Keratinocyte (primary cell): ENCODE measurements around the gene RHBDL2. TPM values are rescaled to one million over a fixed set of nuclear protein-coding genes. Genes with fewer than 3 reads are reported as not detected.
"Not testable (repeated sequence)": the region's sequence is repeated elsewhere in the genome, so short reads cannot be mapped to it uniquely, and the experiment has no call there.

ENCODE experiments used
- DNase-seq: peaks from one replicate; pipeline ENCODE4 v3.0.0-alpha.2; 2011; ENCODE audit warnings: low read depth, missing footprints, low spot score
- FAIRE-seq: peaks from 2 replicates; lab custom pipeline; 2011; peaks lifted over from hg19 to GRCh38; lab: Jason Lieb, UNC
- H2AFZ ChIP-seq: 2 replicates; pipeline ENCODE4 v1.6.0; 2012; ENCODE audit warnings: low read length, control low read depth, inconsistent platforms; ENCODE audit not compliant: control insufficient read depth
- H3K27ac ChIP-seq: 2 replicates; pipeline ENCODE4 v1.5.1; 2011; ENCODE audit warnings: low read length; ENCODE audit not compliant: control insufficient read depth, insufficient read depth
- H3K27me3 ChIP-seq: 3 replicates; pipeline ENCODE4 v1.6.0; 2011; ENCODE audit warnings: low read length; ENCODE audit not compliant: control insufficient read depth, insufficient read depth; ENCODE audit errors: extremely low read depth
- H3K36me3 ChIP-seq, 2 experiments: 2 replicates in 1 of 2; 3 replicates in 1 of 2; pipeline ENCODE4 v1.5.1; 2011; ENCODE audit warnings: low read length in 2 of 2, mild to moderate bottlenecking in 1 of 2; ENCODE audit not compliant: control insufficient read depth in 2 of 2, insufficient read depth in 2 of 2; ENCODE audit errors: extremely low read depth in 1 of 2
- H3K4me1 ChIP-seq: 3 replicates; pipeline ENCODE4 v1.5.1; 2011; ENCODE audit warnings: low read length; ENCODE audit not compliant: control insufficient read depth, insufficient read depth; ENCODE audit errors: extremely low read depth
- H3K4me2 ChIP-seq: 3 replicates; pipeline ENCODE4 v1.6.0; 2011; ENCODE audit warnings: low read depth, low read length; ENCODE audit not compliant: control insufficient read depth, insufficient read depth; ENCODE audit errors: extremely low read depth
- H3K4me3 ChIP-seq, 3 experiments: fragments of 200-600 bp in 1 of 3; sonication (generic) in 1 of 3; 2 replicates in 2 of 3; 3 replicates in 1 of 3; pipeline ENCODE4 v1.5.1; 2011 to 2016; ENCODE audit warnings: low read length in 3 of 3, mild to moderate bottlenecking in 3 of 3, control low read depth in 2 of 3, inconsistent platforms in 1 of 3, low read depth in 1 of 3, mixed read lengths in 1 of 3, mixed run types in 1 of 3, moderate library complexity in 1 of 3; ENCODE audit not compliant: control insufficient read depth in 2 of 3, insufficient read depth in 2 of 3; ENCODE audit errors: extremely low read depth in 1 of 3
- H3K79me2 ChIP-seq: 2 replicates; pipeline ENCODE4 v1.6.0; 2012; ENCODE audit warnings: low read length; ENCODE audit not compliant: control insufficient read depth, insufficient read depth
- H3K9ac ChIP-seq: 3 replicates; pipeline ENCODE4 v1.6.0; 2011; ENCODE audit warnings: low read length; ENCODE audit not compliant: control insufficient read depth, insufficient read depth; ENCODE audit errors: extremely low read depth
- H3K9me1 ChIP-seq: 3 replicates; pipeline ENCODE4 v1.6.0; 2011; ENCODE audit warnings: low read length; ENCODE audit not compliant: control insufficient read depth, insufficient read depth; ENCODE audit errors: extremely low read depth
- H3K9me3 ChIP-seq: 2 replicates; pipeline ENCODE4 v1.5.1; 2012; ENCODE audit warnings: low read depth, low read length; ENCODE audit not compliant: control insufficient read depth
- H4K20me1 ChIP-seq: 3 replicates; pipeline ENCODE4 v1.6.0; 2011; ENCODE audit warnings: low read length; ENCODE audit not compliant: control insufficient read depth, insufficient read depth; ENCODE audit errors: extremely low read depth
- EZH2 ChIP-seq: IDR thresholded peaks from one replicate; pipeline ENCODE4 v1.6.1; 2012; ENCODE audit warnings: inconsistent platforms, mild to moderate bottlenecking, low read length, moderate library complexity
- dilution Hi-C: fragments of 300-500 bp; cut with MboI; formaldehyde crosslinking; loops from one replicate; pipeline ENCODE4 v1.7.0; 2020; ENCODE audit warnings: low sequenced_read_pairs; ENCODE audit not compliant: extremely low pct_ligation_motif_present
- polyA plus RNA-seq, 5 experiments: library from polyadenylated mRNA; depleted of rRNA in 3 of 5; stranded (reverse) in 3 of 5; stranded (forward) in 1 of 5; unstranded in 1 of 5; fragments of >200 nt; gene quantifications; 1 replicate in 1 of 5; 2 replicates in 3 of 5; 3 replicates in 1 of 5; pipeline versions ENCODE4 v1.2.1 to v1.2.3, GENCODE V29; 2011 to 2012; ENCODE audit warnings: missing spikeins in 2 of 5, low read depth in 1 of 5, low replicate concordance in 1 of 5
- TF ChIP-seq, protein P1 (sequence below), 3 experiments: IDR thresholded peaks in 1 of 3; conservative IDR thresholded peaks in 1 of 3; optimal IDR thresholded peaks in 1 of 3; 2 replicates in 2 of 3; 3 replicates in 1 of 3; pipeline versions ENCODE3 to v1.5.1; 2011; ENCODE audit warnings: low read length in 3 of 3, mild to moderate bottlenecking in 3 of 3, moderate library complexity in 2 of 3, control low read depth in 1 of 3, inconsistent platforms in 1 of 3; ENCODE audit not compliant: insufficient read depth in 2 of 3; ENCODE audit errors: extremely low read depth in 1 of 3

RHBDL2 gene
- polyA plus RNA-seq, 1 donor (not counting 4 experiments of a cell fraction or from before 2014, with no cell fraction given): 7.9 TPM

DNA sequence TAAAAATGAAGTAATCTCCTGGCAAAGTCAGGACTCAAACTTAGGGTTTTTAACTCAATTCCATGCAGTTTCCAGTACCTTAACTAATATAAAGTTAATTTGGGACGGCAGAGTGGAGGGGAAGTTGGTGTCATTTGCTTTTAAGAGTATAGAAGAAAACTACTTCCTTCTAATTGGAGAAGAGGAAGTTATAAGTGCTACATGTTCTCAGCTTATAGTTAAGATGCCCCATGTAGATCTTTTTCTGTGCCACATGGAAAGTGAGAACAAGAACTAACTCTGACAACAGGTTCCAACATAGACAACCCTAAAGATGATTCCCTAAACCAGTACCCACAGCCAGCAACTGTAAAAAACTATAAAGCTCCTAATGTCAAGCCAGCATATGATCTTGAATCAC lies 93.6 kb downstream of the RHBDL2 start:
- Histone ChIP-seq H3K27ac (no peak overlapping the region), H3K9me3 (no peaks in the 10 kb centered on the region), H3K9ac (no peak overlapping the region), H3K4me3 (no peak overlapping the region), H2AFZ (no peak overlapping the region), H3K4me1 (no peaks in the 10 kb centered on the region), H3K79me2 (peaks cover 4% of the 10 kb centered on the region), H3K27me3 (no peaks in the 10 kb centered on the region), H3K9me1 (no peaks in the 10 kb centered on the region), H3K36me3 (peaks cover 6 to 18% of the 10 kb centered on the region in 2 experiments), H4K20me1 (no peaks in the 10 kb centered on the region), H3K4me2 (no peak overlapping the region)
- DNase-seq: no peak
- FAIRE-seq: no peak
- TF ChIP-seq, protein P1, sequence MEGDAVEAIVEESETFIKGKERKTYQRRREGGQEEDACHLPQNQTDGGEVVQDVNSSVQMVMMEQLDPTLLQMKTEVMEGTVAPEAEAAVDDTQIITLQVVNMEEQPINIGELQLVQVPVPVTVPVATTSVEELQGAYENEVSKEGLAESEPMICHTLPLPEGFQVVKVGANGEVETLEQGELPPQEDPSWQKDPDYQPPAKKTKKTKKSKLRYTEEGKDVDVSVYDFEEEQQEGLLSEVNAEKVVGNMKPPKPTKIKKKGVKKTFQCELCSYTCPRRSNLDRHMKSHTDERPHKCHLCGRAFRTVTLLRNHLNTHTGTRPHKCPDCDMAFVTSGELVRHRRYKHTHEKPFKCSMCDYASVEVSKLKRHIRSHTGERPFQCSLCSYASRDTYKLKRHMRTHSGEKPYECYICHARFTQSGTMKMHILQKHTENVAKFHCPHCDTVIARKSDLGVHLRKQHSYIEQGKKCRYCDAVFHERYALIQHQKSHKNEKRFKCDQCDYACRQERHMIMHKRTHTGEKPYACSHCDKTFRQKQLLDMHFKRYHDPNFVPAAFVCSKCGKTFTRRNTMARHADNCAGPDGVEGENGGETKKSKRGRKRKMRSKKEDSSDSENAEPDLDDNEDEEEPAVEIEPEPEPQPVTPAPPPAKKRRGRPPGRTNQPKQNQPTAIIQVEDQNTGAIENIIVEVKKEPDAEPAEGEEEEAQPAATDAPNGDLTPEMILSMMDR (optimal IDR thresholded peaks at IDR 0.05 in 1 of 3, IDR thresholded peaks at IDR 0.05 in 1 of 3, conservative IDR thresholded peaks at IDR 0.05 in 1 of 3; ENCODE audit: extremely low read depth in 1 of 3, insufficient read depth in 2 of 3, low read length in 3 of 3): no peak
- TF ChIP-seq EZH2: no peak
- dilution Hi-C loops: no loop called here

DNA sequence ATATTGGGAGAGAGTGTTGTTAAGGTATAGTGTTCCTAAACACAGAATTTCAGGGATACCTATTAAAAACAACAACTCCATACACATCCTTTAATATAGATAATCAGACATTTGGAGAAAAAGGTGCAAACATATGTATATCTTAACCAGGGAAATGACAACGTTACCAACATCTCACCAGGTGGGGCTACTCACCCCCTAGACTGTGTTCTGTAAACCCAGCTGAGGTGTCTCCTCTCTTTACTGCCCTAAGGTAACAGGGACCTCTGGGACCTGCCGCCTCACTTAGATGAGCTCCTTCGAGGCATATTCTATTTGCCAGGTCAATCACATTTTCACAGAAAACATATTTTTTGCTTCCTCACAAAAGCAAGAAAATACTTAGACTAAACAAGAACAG lies 95.4 kb downstream of the RHBDL2 start:
- no peaks in the 10 kb centered on the region for H3K4me1 ChIP-seq
- FAIRE-seq: no peak

DNA sequence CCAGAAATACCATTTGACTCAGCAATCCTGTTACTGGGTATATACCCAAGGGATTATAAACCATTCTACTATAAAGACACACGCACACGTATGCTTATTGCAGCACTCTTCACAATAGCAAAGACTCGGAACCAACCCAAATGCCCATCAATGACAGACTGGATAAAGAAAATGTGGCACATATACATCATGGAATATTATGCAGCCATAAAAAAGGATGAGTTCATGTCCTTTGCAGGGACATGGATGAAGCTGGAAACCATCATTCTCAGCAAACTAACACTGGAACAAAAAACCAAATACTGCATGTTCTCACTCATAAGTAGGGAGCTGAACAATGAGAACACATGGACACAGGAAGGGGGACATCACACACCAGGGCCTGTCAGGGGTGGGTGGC lies 96.5 kb downstream of the RHBDL2 start:
- FAIRE-seq, H3K9me3 ChIP-seq, H3K79me2 ChIP-seq, H3K9ac ChIP-seq, H3K27ac ChIP-seq, H3K4me2 ChIP-seq, H3K27me3 ChIP-seq, DNase-seq, H2AFZ ChIP-seq, H3K4me3 ChIP-seq, H3K4me1 ChIP-seq, H4K20me1 ChIP-seq, H3K9me1 ChIP-seq, dilution Hi-C loops: not testable (repeated sequence)
- H3K36me3 ChIP-seq: peaks cover 3 to 15% of the 10 kb centered on the region in 2 experiments

More for the DNA sequence above, 95.4 kb downstream of the RHBDL2 start:
- H3K79me2 ChIP-seq: peaks cover 4% of the 10 kb centered on the region
- H3K9me3 ChIP-seq: no peaks in the 10 kb centered on the region
- H3K9ac ChIP-seq: no peak overlapping the region
- DNase-seq: no peak
- no peak overlapping the region for H3K27ac ChIP-seq
- no peak overlapping the region for H3K4me3 ChIP-seq
- dilution Hi-C loops: no loop called here
- H4K20me1 ChIP-seq: no peaks in the 10 kb centered on the region
- TF ChIP-seq, protein P1 (optimal IDR thresholded peaks at IDR 0.05 in 1 of 3, IDR thresholded peaks at IDR 0.05 in 1 of 3, conservative IDR thresholded peaks at IDR 0.05 in 1 of 3; ENCODE audit: extremely low read depth in 1 of 3, insufficient read depth in 2 of 3, low read length in 3 of 3): no peak
- no peak for TF ChIP-seq EZH2
- no peaks in the 10 kb centered on the region for H3K27me3 ChIP-seq
- peaks cover 3 to 18% of the 10 kb centered on the region in 2 experiments for H3K36me3 ChIP-seq
- no peak overlapping the region for H2AFZ ChIP-seq
- H3K4me2 ChIP-seq: no peak overlapping the region
- H3K9me1 ChIP-seq: no peaks in the 10 kb centered on the region
